ENCODE measurements around the gene BACE2. TPM values are rescaled to one million over a fixed set of nuclear protein-coding genes. Genes with fewer than 3 reads are reported as not detected.

Gene BACE2
- polyA plus RNA-seq, 1 experiment = 66.8 TPM

DNA sequence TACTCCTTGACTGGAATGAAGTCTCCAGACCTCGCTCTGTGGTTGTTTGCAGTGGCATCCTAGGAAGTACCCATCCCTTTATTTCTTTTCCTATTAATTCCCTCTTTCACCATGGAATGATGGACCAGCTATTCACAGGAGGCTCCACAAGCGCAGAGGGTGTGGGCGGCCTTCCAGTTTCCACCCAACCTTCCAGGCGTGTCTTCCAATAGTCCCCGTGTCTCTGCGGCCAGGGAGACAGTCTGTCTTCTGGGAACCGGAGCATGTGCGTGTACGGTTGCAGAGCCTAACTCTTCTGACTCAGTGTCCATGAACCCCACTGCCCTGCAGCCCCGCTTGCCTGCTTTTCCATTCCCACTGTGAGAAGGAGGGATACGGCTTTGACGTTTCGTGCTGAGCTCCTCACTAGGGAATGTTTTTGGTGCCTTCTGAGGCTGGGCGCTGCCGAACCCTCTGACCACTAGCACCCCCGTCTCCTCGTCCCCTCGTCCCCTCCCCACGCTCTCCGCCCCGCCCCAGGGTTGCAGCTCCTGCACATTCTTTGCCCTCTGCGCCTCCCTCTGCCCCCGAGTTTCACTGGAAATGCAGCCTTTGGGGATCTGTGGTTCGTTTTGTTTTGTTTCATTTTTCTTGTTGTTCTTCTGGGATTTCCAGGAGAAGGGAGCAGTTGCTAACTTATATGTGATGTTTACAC is 122.3 kb downstream of the BACE2 start:
- Histone ChIP-seq H3K27me3 (ENCODE audit: control insufficient read depth, insufficient read depth, low read length) (peaks cover 3% of the 10 kb centered on the region), H3K9me3 (ENCODE audit: control insufficient read depth, insufficient read depth, low read length) (no peaks in the 10 kb centered on the region), H3K4me3 (ENCODE audit: low read depth, low read length) (no peak overlapping the region), H3K27ac (ENCODE audit: low read depth, low read length) (no peak overlapping the region)
- DNase-seq (ENCODE audit: low read depth, low spot score) = no peak
- TF ChIP-seq CTCF (IDR thresholded peaks at IDR 0.05; ENCODE audit: low read depth, low read length) = no peak
- ChIA-PET CTCF (no interaction called here), POLR2A (no interaction called here)

DNA sequence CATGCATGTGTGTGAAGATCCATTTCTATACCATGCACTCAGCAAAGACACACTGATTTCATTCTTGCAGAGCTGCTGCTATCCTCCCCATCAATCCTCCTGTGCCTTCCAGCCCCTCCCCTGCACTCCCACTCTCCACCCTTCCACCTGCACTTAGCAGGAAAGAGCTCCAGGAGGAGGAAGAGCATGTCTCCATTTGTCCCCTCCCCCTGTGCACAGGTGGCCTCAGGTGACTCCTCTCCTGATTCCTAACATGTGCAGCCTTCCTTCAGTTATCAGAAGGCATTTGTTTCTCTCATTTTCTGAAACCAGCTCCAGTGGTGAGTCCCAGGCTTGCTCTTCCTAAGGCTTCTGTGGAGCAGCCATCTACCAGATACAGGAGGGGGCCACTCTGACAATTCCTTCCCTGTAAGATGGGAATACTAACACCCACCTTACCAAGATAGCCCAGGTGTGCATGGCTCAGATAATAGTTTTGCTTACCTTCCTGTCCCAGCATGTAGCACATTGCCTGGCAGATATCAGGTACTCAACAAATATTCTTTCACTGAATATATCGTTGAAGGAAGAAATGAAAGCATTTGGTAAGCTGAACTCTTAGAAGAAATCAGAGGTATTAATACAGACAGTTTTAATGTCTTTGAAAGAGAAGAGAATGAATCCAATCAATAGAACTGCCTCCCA is 126.7 kb downstream of the BACE2 start:
- no peak overlapping the region for H3K27ac ChIP-seq (ENCODE audit: low read depth, low read length)
- no peak overlapping the region for H3K4me3 ChIP-seq (ENCODE audit: low read depth, low read length)
- H3K9me3 ChIP-seq (ENCODE audit: control insufficient read depth, insufficient read depth, low read length) = no peaks in the 10 kb centered on the region
- DNase-seq (ENCODE audit: low read depth, low spot score) = no peak
- peaks cover 3% of the 10 kb centered on the region for H3K27me3 ChIP-seq (ENCODE audit: control insufficient read depth, insufficient read depth, low read length)
- CTCF ChIA-PET = interaction anchor here (1.7 kb wide), 1 partner anchor 11 kb away, joined by 5 read pairs; no protein-coding TSS in a partner anchor
- TF ChIP-seq CTCF (IDR thresholded peaks at IDR 0.05; ENCODE audit: low read depth, low read length) = no peak
- POLR2A ChIA-PET = no interaction called here

- H3K27me3 ChIP-seq (ENCODE audit: control insufficient read depth, insufficient read depth, low read length) = peaks cover 3% of the 10 kb centered on the region
- no peak overlapping the region for H3K4me3 ChIP-seq (ENCODE audit: low read depth, low read length)
- DNase-seq (ENCODE audit: low read depth, low spot score) = no peak
- POLR2A ChIA-PET = no interaction called here
- TF ChIP-seq CTCF (IDR thresholded peaks at IDR 0.05; ENCODE audit: low read depth, low read length) = no peak
- CTCF ChIA-PET = interaction anchor here (1.7 kb wide), 1 partner anchor 12 kb away, joined by 5 read pairs; no protein-coding TSS in a partner anchor
- no peaks in the 10 kb centered on the region for H3K9me3 ChIP-seq (ENCODE audit: control insufficient read depth, insufficient read depth, low read length)
- H3K27ac ChIP-seq (ENCODE audit: low read depth, low read length) = no peak overlapping the region
Observed at GRCh38 chr21:41295721-41296254, 127.8 kb downstream of the BACE2 start.

- POLR2A ChIA-PET = no interaction called here
- peaks cover 11% of the 10 kb centered on the region; the same call in 1 of the 2 replicates for H3K9me3 ChIP-seq (ENCODE audit: control insufficient read depth, insufficient read depth, low read length)
- no peaks in the 10 kb centered on the region for H3K27me3 ChIP-seq (ENCODE audit: control insufficient read depth, insufficient read depth, low read length)
- DNase-seq (ENCODE audit: low read depth, low spot score) = no peak
- CTCF ChIA-PET = no interaction called here
- no peak overlapping the region for H3K4me3 ChIP-seq (ENCODE audit: low read depth, low read length)
- TF ChIP-seq CTCF (IDR thresholded peaks at IDR 0.05; ENCODE audit: low read depth, low read length) = no peak
- no peak overlapping the region for H3K27ac ChIP-seq (ENCODE audit: low read depth, low read length)
Observed at GRCh38 chr21:41302976-41303375, 135.0 kb downstream of the BACE2 start.
